ENCODE results near the gene GALP. TPM values are rescaled to one million over a fixed set of nuclear protein-coding genes. Genes with fewer than 3 reads are reported as not detected.
"Not testable (repeated sequence)": the region's sequence is repeated elsewhere in the genome, so short reads cannot be mapped to it uniquely, and the experiment has no call there.

GALP gene
- total RNA-seq, 2 donors from 2014 or later, result not detected

- DNase-seq (ENCODE audit: low spot score), result no peak
- no peaks in the 10 kb centered on the region for H3K9me3 Mint-ChIP-seq
- no peak overlapping the region for H3K27ac Mint-ChIP-seq
- H3K27me3 Mint-ChIP-seq, result no peaks in the 10 kb centered on the region
- no peak overlapping the region for H3K4me3 Mint-ChIP-seq
- peaks cover 4 to 9% of the 10 kb centered on the region in 2 donors for H3K4me1 Mint-ChIP-seq (ENCODE audit: low read depth in 2 of 2)
- no peak for ATAC-seq
- H3K36me3 Mint-ChIP-seq, result peaks cover 9% of the 10 kb centered on the region
These were observed 19.0 kb upstream of the GALP start for GRCh38 chr19:56156768-56157167.

GRCh38 chr19:56158170-56158757, 17.5 kb upstream of the GALP start:
- Mint-ChIP-seq H3K9me3 (no peaks in the 10 kb centered on the region), H3K4me1 (ENCODE audit: low read depth in 2 of 2) (peaks cover 7% of the 10 kb centered on the region in 2 donors), H3K4me3 (no peak overlapping the region), H3K27me3 (no peaks in the 10 kb centered on the region), H3K36me3 (peaks cover 9% of the 10 kb centered on the region), H3K27ac (no peak overlapping the region)
- DNase-seq (ENCODE audit: low spot score), result no peak
- ATAC-seq, result no peak

GRCh38 chr19:56159009-56159559, 16.7 kb upstream of the GALP start:
- no peak for ATAC-seq
- Mint-ChIP-seq H3K4me3 (no peak overlapping the region), H3K4me1 (ENCODE audit: low read depth in 2 of 2) (peaks cover 0 to 4% of the 10 kb centered on the region in 2 donors), H3K27me3 (no peaks in the 10 kb centered on the region), H3K36me3 (peaks cover 9% of the 10 kb centered on the region), H3K27ac (no peak overlapping the region), H3K9me3 (no peaks in the 10 kb centered on the region)
- no peak for DNase-seq (ENCODE audit: low spot score)

- no peak overlapping the region for H3K27ac Mint-ChIP-seq
- H3K4me1 Mint-ChIP-seq (ENCODE audit: low read depth in 2 of 2), result peaks cover 0 to 4% of the 10 kb centered on the region in 2 donors
- DNase-seq (ENCODE audit: low spot score) (no peak), ATAC-seq (peak in 1 of 2 donors; percentile 11)
- H3K4me3 Mint-ChIP-seq, result no peak overlapping the region
- H3K9me3 Mint-ChIP-seq, result no peaks in the 10 kb centered on the region
- H3K27me3 Mint-ChIP-seq, result peaks cover 0 to 2% of the 10 kb centered on the region in 2 donors
- peaks cover 9% of the 10 kb centered on the region for H3K36me3 Mint-ChIP-seq
These were observed 16.1 kb upstream of the GALP start for GRCh38 chr19:56159622-56160271.

- Mint-ChIP-seq H3K27ac (no peak overlapping the region), H3K36me3 (peaks cover 9% of the 10 kb centered on the region), H3K4me1 (ENCODE audit: low read depth in 2 of 2) (peaks cover 0 to 4% of the 10 kb centered on the region in 2 donors), H3K27me3 (peaks cover 3 to 7% of the 10 kb centered on the region in 2 donors), H3K4me3 (no peak overlapping the region), H3K9me3 (no peaks in the 10 kb centered on the region)
- DNase-seq (ENCODE audit: low spot score), result no peak
- ATAC-seq, result no peak
These were observed 14.3 kb upstream of the GALP start for GRCh38 chr19:56161534-56161933.

- Mint-ChIP-seq H3K4me3 (no peak overlapping the region), H3K27me3 (peaks cover 3 to 7% of the 10 kb centered on the region in 2 donors), H3K9me3 (no peaks in the 10 kb centered on the region), H3K4me1 (ENCODE audit: low read depth in 2 of 2) (peaks cover 0 to 4% of the 10 kb centered on the region in 2 donors), H3K36me3 (peaks cover 9% of the 10 kb centered on the region), H3K27ac (no peak overlapping the region)
- DNase-seq (ENCODE audit: low spot score), result no peak
- ATAC-seq, result peak in 1 of 2 donors; percentile 52
These were observed 13.6 kb upstream of the GALP start for GRCh38 chr19:56162258-56162657.

GRCh38 chr19:56163097-56163496, 12.7 kb upstream of the GALP start:
- H3K9me3 Mint-ChIP-seq, result no peaks in the 10 kb centered on the region
- no peak overlapping the region for H3K27ac Mint-ChIP-seq
- no peak for ATAC-seq

GRCh38 chr19:56167064-56167578, 8.7 kb upstream of the GALP start:
- Mint-ChIP-seq H3K4me3 (no peak overlapping the region), H3K27me3 (peaks cover 3 to 7% of the 10 kb centered on the region in 2 donors), H3K9me3 (no peaks in the 10 kb centered on the region), H3K36me3 (no peaks in the 10 kb centered on the region), H3K4me1 (ENCODE audit: low read depth in 2 of 2) (peaks cover 4 to 6% of the 10 kb centered on the region in 2 donors), H3K27ac (no peak overlapping the region)
- DNase-seq (ENCODE audit: low spot score) (no peak), ATAC-seq (no peak)

More at GRCh38 chr19:56163097-56163496, 12.7 kb upstream of the GALP start:
- H3K4me1 Mint-ChIP-seq (ENCODE audit: low read depth in 2 of 2), result peaks cover 0 to 4% of the 10 kb centered on the region in 2 donors
- H3K27me3 Mint-ChIP-seq, result peaks cover 3 to 7% of the 10 kb centered on the region in 2 donors
- DNase-seq (ENCODE audit: low spot score), result no peak
- peaks cover 9% of the 10 kb centered on the region for H3K36me3 Mint-ChIP-seq
- H3K4me3 Mint-ChIP-seq, result no peak overlapping the region

- ATAC-seq (no peak), DNase-seq (ENCODE audit: low spot score) (no peak)
- Mint-ChIP-seq H3K27me3 (peaks cover 0 to 3% of the 10 kb centered on the region in 2 donors), H3K4me1 (ENCODE audit: low read depth in 2 of 2) (peaks cover 4% of the 10 kb centered on the region in 2 donors), H3K36me3 (no peaks in the 10 kb centered on the region), H3K27ac (no peak overlapping the region), H3K9me3 (no peaks in the 10 kb centered on the region), H3K4me3 (no peak overlapping the region)
These were observed 5.5 kb upstream of the GALP start for GRCh38 chr19:56170261-56170660.

- Mint-ChIP-seq H3K36me3 (no peaks in the 10 kb centered on the region), H3K9me3 (no peaks in the 10 kb centered on the region), H3K27ac (no peak overlapping the region), H3K27me3 (peaks cover 0 to 5% of the 10 kb centered on the region in 2 donors), H3K4me1 (ENCODE audit: low read depth in 2 of 2) (peaks cover 4% of the 10 kb centered on the region in 2 donors), H3K4me3 (no peak overlapping the region)
- ATAC-seq (no peak), DNase-seq (ENCODE audit: low spot score) (no peak)
These were observed 1.7 kb upstream of the GALP start for GRCh38 chr19:56174086-56174485.

GRCh38 chr19:56174550-56174949, 1.3 kb upstream of the GALP start:
- H3K36me3 Mint-ChIP-seq, result no peaks in the 10 kb centered on the region
- ATAC-seq, result peak in 1 of 2 donors; percentile 15
- H3K27ac Mint-ChIP-seq, result no peak overlapping the region
- no peak overlapping the region for H3K4me3 Mint-ChIP-seq
- DNase-seq (ENCODE audit: low spot score), result no peak
- peaks cover 4% of the 10 kb centered on the region in 2 donors for H3K4me1 Mint-ChIP-seq (ENCODE audit: low read depth in 2 of 2)
- no peaks in the 10 kb centered on the region for H3K9me3 Mint-ChIP-seq
- peaks cover 0 to 5% of the 10 kb centered on the region in 2 donors for H3K27me3 Mint-ChIP-seq

- not testable (repeated sequence) for H3K4me1 Mint-ChIP-seq (ENCODE audit: low read depth in 2 of 2); H3K27me3 Mint-ChIP-seq; DNase-seq (ENCODE audit: low spot score); H3K9me3 Mint-ChIP-seq; H3K4me3 Mint-ChIP-seq; ATAC-seq; H3K27ac Mint-ChIP-seq; H3K36me3 Mint-ChIP-seq
These were observed 502 bp downstream of the GALP start for GRCh38 chr19:56176310-56176709.

- ATAC-seq, result no peak
These were observed 1.1 kb downstream of the GALP start for GRCh38 chr19:56176881-56177280.

More at GRCh38 chr19:56176881-56177280, 1.1 kb downstream of the GALP start:
- H3K4me1 Mint-ChIP-seq (ENCODE audit: low read depth in 2 of 2), result peaks cover under 1 to 2% of the 10 kb centered on the region in 2 donors
- DNase-seq (ENCODE audit: low spot score), result no peak
- no peak overlapping the region for H3K27ac Mint-ChIP-seq
- no peaks in the 10 kb centered on the region for H3K36me3 Mint-ChIP-seq
- no peak overlapping the region for H3K4me3 Mint-ChIP-seq
- no peaks in the 10 kb centered on the region for H3K9me3 Mint-ChIP-seq
- H3K27me3 Mint-ChIP-seq, result peaks cover 0 to 5% of the 10 kb centered on the region in 2 donors

All from natural killer cell treated with Interleukin-12 subunit alpha and Interleukin-12 subunit beta and Interleukin-15 and Interleukin-18, amount 100 ng/mL, for 72 hours (primary cell).